A549 (cell line): ENCODE results near the gene NRXN2. TPM values are rescaled to one million over a fixed set of nuclear protein-coding genes. Genes with fewer than 3 reads are reported as not detected.

ENCODE experiments used
- ATAC-seq, 2 experiments: fragments of 200-7000 bp in 1 of 2; fragments of >200 bp in 1 of 2; cut with Nextera tagmentation in 1 of 2; cut with Tn5 transposase in 1 of 2; 3 replicates each; pipeline versions ENCODE4 v1.8.0 to v1.9.1; 2018 to 2020; ENCODE audit warnings: mild to moderate bottlenecking in 1 of 2, moderate library complexity in 1 of 2
- CTCF ChIA-PET: fragments of 300-600 bp; sonication (Branson Sonifier 250); formaldehyde crosslinking; extraction: SDS; loops from one replicate; lab custom pipeline; 2021; ENCODE audit warnings: antibody characterized with exemption, inconsistent platforms; lab: Yijun Ruan, JAX
- POLR2A ChIA-PET: fragments of 350-600 bp; formaldehyde crosslinking; extraction: SDS; loops from one replicate; lab custom pipeline; 2021; ENCODE audit warnings: antibody characterized with exemption, inconsistent platforms; lab: Yijun Ruan, JAX
- DNase-seq, 2 experiments: peaks; one replicate each; pipeline versions ENCODE4 v3.0.0 to v3.0.0-alpha.2; 2011 to 2016; ENCODE audit warnings: low read depth in 1 of 2, low spot score in 1 of 2
- FAIRE-seq: peaks from 2 replicates; lab custom pipeline; 2011; peaks lifted over from hg19 to GRCh38; lab: Jason Lieb, UNC
- H3K27ac ChIP-seq, 2 experiments: fragments of >200 bp; sonication (Bioruptor Twin); formaldehyde crosslinking; 3 replicates each; pipeline ENCODE4 v1.5.1; 2016 to 2017
- H3K4me1 ChIP-seq: fragments of >200 bp; sonication (Bioruptor Twin); formaldehyde crosslinking; 3 replicates; pipeline ENCODE4 v1.6.1; 2016
- H3K4me2 ChIP-seq: fragments of >200 bp; sonication (Bioruptor Twin); formaldehyde crosslinking; 3 replicates; pipeline ENCODE4 v1.6.1; 2016
- H3K4me3 ChIP-seq: fragments of >200 bp; sonication (Bioruptor Twin); formaldehyde crosslinking; 3 replicates; pipeline ENCODE4 v1.5.1; 2016
- H3K9me3 ChIP-seq: fragments of >200 bp; sonication (Bioruptor Twin); formaldehyde crosslinking; 3 replicates; pipeline ENCODE4 v1.6.1; 2016
- CBX2 ChIP-seq: fragments of 200-600 bp; sonication (generic); IDR thresholded peaks from 2 replicates; pipeline ENCODE4 v1.6.1; 2016; ENCODE audit warnings: low read depth, mild to moderate bottlenecking, borderline replicate concordance
- CHD2 ChIP-seq: fragments of 150-350 bp; IDR thresholded peaks from 2 replicates; pipeline ENCODE4 v1.6.1; 2014; ENCODE audit warnings: low read length; ENCODE audit not compliant: partially characterized antibody
- EP300 ChIP-seq, 2 experiments: fragments of >200 bp; sonication (Bioruptor Twin); formaldehyde crosslinking; IDR thresholded peaks; 2 replicates in 1 of 2; 3 replicates in 1 of 2; pipeline ENCODE4 v1.6.1; 2016 to 2017
- ESRRA ChIP-seq: fragments of 150-350 bp; IDR thresholded peaks from 2 replicates; pipeline ENCODE4 v1.6.1; 2014; ENCODE audit warnings: mild to moderate bottlenecking, low read length, borderline replicate concordance
- FOSB ChIP-seq: fragments of 250-450 bp; sonication (Bioruptor Pico); IDR thresholded peaks from 2 replicates; pipeline ENCODE4 v1.5.0; 2020; ENCODE audit warnings: mild to moderate bottlenecking, moderate library complexity
- FOSL2 ChIP-seq, 2 experiments: fragments of 450-650 bp in 1 of 2; fragments of >200 bp in 1 of 2; sonication (Bioruptor Twin) in 1 of 2; formaldehyde crosslinking; IDR thresholded peaks; 2 replicates each; pipeline versions ENCODE4 v1.5.0 to v1.6.1; 2016 to 2020; ENCODE audit warnings: mild to moderate bottlenecking in 1 of 2, moderate library complexity in 1 of 2
- GATA3 ChIP-seq: IDR thresholded peaks from 2 replicates; pipeline ENCODE4 v1.6.1; 2012; ENCODE audit warnings: borderline replicate concordance
- HEYL ChIP-seq: fragments of 250-450 bp; sonication (Bioruptor Pico); IDR thresholded peaks from 2 replicates; pipeline ENCODE4 v1.8.0; 2021; ENCODE audit warnings: mild to moderate bottlenecking, moderate library complexity
- HOXB5 ChIP-seq: fragments of 250-450 bp; sonication (Bioruptor Pico); IDR thresholded peaks from 2 replicates; pipeline ENCODE4 v1.5.0; 2020; ENCODE audit warnings: mild to moderate bottlenecking, moderate library complexity
- KDM1A ChIP-seq: fragments of 200-600 bp; sonication (generic); IDR thresholded peaks from 2 replicates; pipeline ENCODE4 v1.6.1; 2016; ENCODE audit warnings: low read depth, mild to moderate bottlenecking
- KDM5A ChIP-seq: fragments of 200-600 bp; sonication (generic); IDR thresholded peaks from 2 replicates; pipeline ENCODE4 v1.6.1; 2016; ENCODE audit warnings: antibody characterized with exemption, mild to moderate bottlenecking
- NFE2L2 ChIP-seq: fragments of 150-350 bp; conservative IDR thresholded peaks from 2 replicates; pipeline ENCODE4 v1.6.1; 2014; ENCODE audit warnings: low read length
- NR3C1 ChIP-seq: fragments of >200 bp; sonication (Bioruptor Twin); formaldehyde crosslinking; IDR thresholded peaks from 3 replicates; pipeline ENCODE4 v1.6.1; 2017
- PHF8 ChIP-seq: fragments of 200-600 bp; sonication (generic); IDR thresholded peaks from 2 replicates; pipeline ENCODE4 v1.6.1; 2016; ENCODE audit warnings: low read depth, mild to moderate bottlenecking, antibody characterized with exemption, moderate library complexity, borderline replicate concordance
- POLR2AphosphoS2 ChIP-seq: conservative IDR thresholded peaks from 2 replicates; pipeline ENCODE4 v1.6.1; 2012; ENCODE audit warnings: low read length, improper control_type of control experiment, inconsistent platforms
- RAD21 ChIP-seq, 2 experiments: fragments of >200 bp in 1 of 2; sonication (Bioruptor Twin) in 1 of 2; formaldehyde crosslinking in 1 of 2; IDR thresholded peaks in 1 of 2; conservative IDR thresholded peaks in 1 of 2; 2 replicates in 1 of 2; 3 replicates in 1 of 2; pipeline ENCODE4 v1.6.1; 2012 to 2018; ENCODE audit warnings: inconsistent platforms in 1 of 2
- RARB ChIP-seq: fragments of 250-450 bp; sonication (Bioruptor Pico); IDR thresholded peaks from 2 replicates; pipeline ENCODE4 v1.8.0; 2021; ENCODE audit warnings: mild to moderate bottlenecking, moderate library complexity
- RCOR1 ChIP-seq: fragments of 150-350 bp; IDR thresholded peaks from 2 replicates; pipeline ENCODE4 v1.6.1; 2014; ENCODE audit warnings: antibody characterized with exemption, low read length, low read depth
- SMC3 ChIP-seq: fragments of >200 bp; sonication (Bioruptor Twin); formaldehyde crosslinking; IDR thresholded peaks from 3 replicates; pipeline ENCODE4 v1.6.1; 2018; ENCODE audit warnings: inconsistent platforms
- TFCP2L1 ChIP-seq: fragments of 250-450 bp; sonication (Bioruptor Pico); IDR thresholded peaks from 2 replicates; pipeline ENCODE4 v1.5.0; 2021; ENCODE audit warnings: mild to moderate bottlenecking
- ZC3H11A ChIP-seq: fragments of 450-650 bp; IDR thresholded peaks from 2 replicates; pipeline ENCODE4 v1.6.1; 2014; ENCODE audit warnings: antibody characterized with exemption, mild to moderate bottlenecking
- ZFP36 ChIP-seq: fragments of 450-650 bp; IDR thresholded peaks from 2 replicates; pipeline ENCODE4 v1.6.1; 2014; ENCODE audit warnings: borderline replicate concordance; ENCODE audit not compliant: partially characterized antibody
- ZSCAN20 ChIP-seq: fragments of 250-450 bp; sonication (Bioruptor Pico); IDR thresholded peaks from 2 replicates; pipeline ENCODE4 v1.8.0; 2022; ENCODE audit warnings: mild to moderate bottlenecking, moderate library complexity
- whole genome bisulfite sequencing: methylation state at CpG from one replicate; pipeline ENCODE4 v1.1.6; 2017; ENCODE audit errors: missing lambda C conversion rate; 5-methylcytosine and 5-hydroxymethylcytosine counted together
- polyA plus RNA-seq, 4 experiments: library from polyadenylated mRNA; depleted of rRNA in 3 of 4; stranded (reverse); fragments of >200 nt; fragmentation: RNase III in 1 of 4; extraction: RNeasy Plus Mini Kit Qiagen cat#74134 plus additional on column Dnase treatment in 1 of 4; gene quantifications; 2 replicates in 3 of 4; 3 replicates in 1 of 4; pipeline ENCODE4 v1.2.3, GENCODE V29; 2011 to 2017
- TF ChIP-seq, protein P1 (sequence below): fragments of >200 bp; sonication (Bioruptor Twin); formaldehyde crosslinking; IDR thresholded peaks from 3 replicates; pipeline ENCODE4 v1.6.1; 2016
- TF ChIP-seq, protein P2 (sequence below): fragments of 200-600 bp; sonication (generic); IDR thresholded peaks from 2 replicates; pipeline ENCODE4 v1.6.1; 2016; ENCODE audit warnings: antibody characterized with exemption, mild to moderate bottlenecking, moderate library complexity
- TF ChIP-seq, protein P3 (sequence below): fragments of >200 bp; sonication (Bioruptor Twin); formaldehyde crosslinking; IDR thresholded peaks from 3 replicates; pipeline ENCODE4 v1.5.1; 2016
- TF ChIP-seq, protein P4 (sequence below): fragments of 250-450 bp; sonication (Bioruptor Pico); IDR thresholded peaks from 2 replicates; pipeline ENCODE4 v1.5.0; 2020; ENCODE audit warnings: low read depth, mild to moderate bottlenecking, moderate library complexity
- TF ChIP-seq, protein P5 (sequence below): fragments of >200 bp; sonication (Bioruptor Twin); formaldehyde crosslinking; IDR thresholded peaks from 2 replicates; pipeline ENCODE4 v1.6.1; 2016

NRXN2 gene
- polyA plus RNA-seq, 2 of the 4 experiments (the other 2 are of a cell fraction), result 0.04 TPM; not detected in 1

DNA sequence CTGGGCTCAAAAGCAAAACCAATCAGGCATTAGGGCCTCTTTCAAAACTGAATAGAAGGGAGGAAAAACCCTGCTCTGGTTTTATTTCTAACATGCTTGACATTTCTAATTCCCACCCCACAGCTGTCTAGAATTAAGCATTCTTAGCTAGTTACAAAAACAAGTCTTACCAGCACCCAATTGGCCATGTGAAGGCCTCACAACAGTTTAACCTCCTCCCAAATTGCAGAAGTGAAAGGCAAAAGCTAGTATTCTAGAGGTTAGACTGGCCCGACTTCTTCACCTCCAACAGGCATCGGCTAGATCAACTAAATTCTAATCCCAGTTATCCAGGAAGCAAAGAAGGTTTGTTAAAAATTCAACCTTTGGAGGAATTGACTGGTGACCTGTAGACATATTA is 48.9 kb upstream of the NRXN2 start:
- H3K9me3 ChIP-seq, result no peaks in the 10 kb centered on the region
- ChIA-PET CTCF (interaction anchor here (0.7 to 2.5 kb wide), 6 partner anchors 8 to 346 kb away, joined by 3 to 11 read pairs (median 3); partner anchors contain the start of gene RASGRP2), POLR2A (no interaction called here)
- no peak overlapping the region for H3K27ac ChIP-seq
- ATAC-seq (no peak), DNase-seq (no peak), FAIRE-seq (no peak)
- TF ChIP-seq, protein P1, sequence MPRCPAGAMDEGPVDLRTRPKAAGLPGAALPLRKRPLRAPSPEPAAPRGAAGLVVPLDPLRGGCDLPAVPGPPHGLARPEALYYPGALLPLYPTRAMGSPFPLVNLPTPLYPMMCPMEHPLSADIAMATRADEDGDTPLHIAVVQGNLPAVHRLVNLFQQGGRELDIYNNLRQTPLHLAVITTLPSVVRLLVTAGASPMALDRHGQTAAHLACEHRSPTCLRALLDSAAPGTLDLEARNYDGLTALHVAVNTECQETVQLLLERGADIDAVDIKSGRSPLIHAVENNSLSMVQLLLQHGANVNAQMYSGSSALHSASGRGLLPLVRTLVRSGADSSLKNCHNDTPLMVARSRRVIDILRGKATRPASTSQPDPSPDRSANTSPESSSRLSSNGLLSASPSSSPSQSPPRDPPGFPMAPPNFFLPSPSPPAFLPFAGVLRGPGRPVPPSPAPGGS, result no peak
- TF ChIP-seq, protein P2, sequence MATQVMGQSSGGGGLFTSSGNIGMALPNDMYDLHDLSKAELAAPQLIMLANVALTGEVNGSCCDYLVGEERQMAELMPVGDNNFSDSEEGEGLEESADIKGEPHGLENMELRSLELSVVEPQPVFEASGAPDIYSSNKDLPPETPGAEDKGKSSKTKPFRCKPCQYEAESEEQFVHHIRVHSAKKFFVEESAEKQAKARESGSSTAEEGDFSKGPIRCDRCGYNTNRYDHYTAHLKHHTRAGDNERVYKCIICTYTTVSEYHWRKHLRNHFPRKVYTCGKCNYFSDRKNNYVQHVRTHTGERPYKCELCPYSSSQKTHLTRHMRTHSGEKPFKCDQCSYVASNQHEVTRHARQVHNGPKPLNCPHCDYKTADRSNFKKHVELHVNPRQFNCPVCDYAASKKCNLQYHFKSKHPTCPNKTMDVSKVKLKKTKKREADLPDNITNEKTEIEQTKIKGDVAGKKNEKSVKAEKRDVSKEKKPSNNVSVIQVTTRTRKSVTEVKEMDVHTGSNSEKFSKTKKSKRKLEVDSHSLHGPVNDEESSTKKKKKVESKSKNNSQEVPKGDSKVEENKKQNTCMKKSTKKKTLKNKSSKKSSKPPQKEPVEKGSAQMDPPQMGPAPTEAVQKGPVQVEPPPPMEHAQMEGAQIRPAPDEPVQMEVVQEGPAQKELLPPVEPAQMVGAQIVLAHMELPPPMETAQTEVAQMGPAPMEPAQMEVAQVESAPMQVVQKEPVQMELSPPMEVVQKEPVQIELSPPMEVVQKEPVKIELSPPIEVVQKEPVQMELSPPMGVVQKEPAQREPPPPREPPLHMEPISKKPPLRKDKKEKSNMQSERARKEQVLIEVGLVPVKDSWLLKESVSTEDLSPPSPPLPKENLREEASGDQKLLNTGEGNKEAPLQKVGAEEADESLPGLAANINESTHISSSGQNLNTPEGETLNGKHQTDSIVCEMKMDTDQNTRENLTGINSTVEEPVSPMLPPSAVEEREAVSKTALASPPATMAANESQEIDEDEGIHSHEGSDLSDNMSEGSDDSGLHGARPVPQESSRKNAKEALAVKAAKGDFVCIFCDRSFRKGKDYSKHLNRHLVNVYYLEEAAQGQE, result no peak
- TF ChIP-seq TFCP2L1 (CRISPR knock-in tag) (no peak), ZC3H11A (no peak), GATA3 (no peak), HEYL (no peak), HOXB5 (no peak), CBX2 (no peak), POLR2AphosphoS2 (no peak), ZFP36 (no peak)
- TF ChIP-seq, protein P3, sequence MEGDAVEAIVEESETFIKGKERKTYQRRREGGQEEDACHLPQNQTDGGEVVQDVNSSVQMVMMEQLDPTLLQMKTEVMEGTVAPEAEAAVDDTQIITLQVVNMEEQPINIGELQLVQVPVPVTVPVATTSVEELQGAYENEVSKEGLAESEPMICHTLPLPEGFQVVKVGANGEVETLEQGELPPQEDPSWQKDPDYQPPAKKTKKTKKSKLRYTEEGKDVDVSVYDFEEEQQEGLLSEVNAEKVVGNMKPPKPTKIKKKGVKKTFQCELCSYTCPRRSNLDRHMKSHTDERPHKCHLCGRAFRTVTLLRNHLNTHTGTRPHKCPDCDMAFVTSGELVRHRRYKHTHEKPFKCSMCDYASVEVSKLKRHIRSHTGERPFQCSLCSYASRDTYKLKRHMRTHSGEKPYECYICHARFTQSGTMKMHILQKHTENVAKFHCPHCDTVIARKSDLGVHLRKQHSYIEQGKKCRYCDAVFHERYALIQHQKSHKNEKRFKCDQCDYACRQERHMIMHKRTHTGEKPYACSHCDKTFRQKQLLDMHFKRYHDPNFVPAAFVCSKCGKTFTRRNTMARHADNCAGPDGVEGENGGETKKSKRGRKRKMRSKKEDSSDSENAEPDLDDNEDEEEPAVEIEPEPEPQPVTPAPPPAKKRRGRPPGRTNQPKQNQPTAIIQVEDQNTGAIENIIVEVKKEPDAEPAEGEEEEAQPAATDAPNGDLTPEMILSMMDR, result no peak
- H3K4me2 ChIP-seq, result no peak overlapping the region
- H3K4me1 ChIP-seq, result peaks cover 37% of the 10 kb centered on the region
- no peak overlapping the region for H3K4me3 ChIP-seq
- WGBS, result 95% methylated on average over 2 of the region's 2 CpGs

DNA sequence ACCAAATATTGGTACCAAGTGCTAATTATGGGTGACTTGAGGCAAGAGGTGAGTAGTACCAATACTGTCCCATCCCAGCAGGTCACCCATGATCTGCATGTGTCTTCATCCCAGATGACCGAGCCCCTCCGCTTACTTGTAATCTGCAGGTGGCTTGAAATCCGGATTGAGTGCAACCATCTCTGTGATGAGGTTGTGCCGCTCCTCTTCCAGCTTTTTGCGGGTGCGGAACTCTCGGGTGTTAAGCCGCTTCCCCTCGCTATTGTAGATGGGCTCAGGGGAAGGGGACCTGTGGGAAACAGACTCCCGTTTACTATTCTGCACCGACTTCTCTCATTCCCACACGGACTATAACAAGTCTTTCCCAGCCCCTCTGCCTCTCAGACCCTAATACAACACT is 47.1 kb upstream of the NRXN2 start:
- ATAC-seq (no peak), FAIRE-seq (no peak), DNase-seq (no peak)
- CTCF ChIA-PET, result interaction anchor here (0.9 to 2.5 kb wide), 6 partner anchors 8 to 37 kb away, joined by 3 to 11 read pairs (median 4); partner anchors contain the start of gene RASGRP2
- Histone ChIP-seq H3K4me2 (no peak overlapping the region), H3K9me3 (no peaks in the 10 kb centered on the region), H3K4me1 (peaks cover 19% of the 10 kb centered on the region; the same call in 2 of the 3 replicates), H3K27ac (no peak overlapping the region), H3K4me3 (no peak overlapping the region)
- TF ChIP-seq GATA3 (no peak), EP300 (IDR thresholded peaks at IDR 0.05) (no peak), ZSCAN20 (CRISPR knock-in tag) (no peak), NFE2L2 (no peak), PHF8 (no peak), ESRRA (no peak), RAD21 (conservative IDR thresholded peaks at IDR 0.05 in 1 of 2, IDR thresholded peaks at IDR 0.05 in 1 of 2) (no peak), NR3C1 (no peak), FOSB (CRISPR knock-in tag) (no peak; the same call in 1 of the 2 replicates), RCOR1 (no peak), POLR2AphosphoS2 (no peak), SMC3 (no peak), KDM5A (no peak), RARB (CRISPR knock-in tag) (no peak), CHD2 (no peak), FOSL2 (IDR thresholded peaks at IDR 0.05) (no peak), FOSL2 (CRISPR knock-in tag; IDR thresholded peaks at IDR 0.05) (no peak), KDM1A (no peak)
- TF ChIP-seq, protein P4, sequence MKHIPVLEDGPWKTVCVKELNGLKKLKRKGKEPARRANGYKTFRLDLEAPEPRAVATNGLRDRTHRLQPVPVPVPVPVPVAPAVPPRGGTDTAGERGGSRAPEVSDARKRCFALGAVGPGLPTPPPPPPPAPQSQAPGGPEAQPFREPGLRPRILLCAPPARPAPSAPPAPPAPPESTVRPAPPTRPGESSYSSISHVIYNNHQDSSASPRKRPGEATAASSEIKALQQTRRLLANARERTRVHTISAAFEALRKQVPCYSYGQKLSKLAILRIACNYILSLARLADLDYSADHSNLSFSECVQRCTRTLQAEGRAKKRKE (CRISPR knock-in tag), result no peak
- TF ChIP-seq, protein P5, sequence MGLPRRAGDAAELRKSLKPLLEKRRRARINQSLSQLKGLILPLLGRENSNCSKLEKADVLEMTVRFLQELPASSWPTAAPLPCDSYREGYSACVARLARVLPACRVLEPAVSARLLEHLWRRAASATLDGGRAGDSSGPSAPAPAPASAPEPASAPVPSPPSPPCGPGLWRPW, result no peak
- POLR2A ChIA-PET, result interaction anchor here (0.6 kb wide), 1 partner anchor 8 kb away, joined by 3 read pairs; the partner anchor contains the start of gene SF1
- 89% methylated on average over 12 of the region's 12 CpGs for WGBS
